NCI-H2171 (cell line): ENCODE data around the gene HPCAL1.

Source experiments
- DNase-seq: peaks from one replicate; lab custom pipeline; 2025; lab: John Stamatoyannopoulos, UW

The HPCAL1 gene

GRCh38 chr2:10425699-10426098 lies 123.0 kb downstream of the HPCAL1 start:
- DNase-seq, result no peak

GRCh38 chr2:10426726-10427617 lies 124.3 kb downstream of the HPCAL1 start:
- DNase-seq, result no peak

- no peak for DNase-seq
These were observed 124.9 kb downstream of the HPCAL1 start for GRCh38 chr2:10427618-10427949.

- no peak for DNase-seq
These were observed 125.7 kb downstream of the HPCAL1 start for GRCh38 chr2:10428355-10428754.

- DNase-seq, result no peak
These were observed 126.2 kb downstream of the HPCAL1 start for GRCh38 chr2:10428924-10429323.

GRCh38 chr2:10430886-10431622 lies 128.3 kb downstream of the HPCAL1 start:
- no peak for DNase-seq

- DNase-seq, result no peak
These were observed 129.1 kb downstream of the HPCAL1 start for GRCh38 chr2:10431797-10432196.

- DNase-seq, result no peak
These were observed 129.8 kb downstream of the HPCAL1 start for GRCh38 chr2:10432311-10433181.

GRCh38 chr2:10433264-10433946 lies 130.7 kb downstream of the HPCAL1 start:
- no peak for DNase-seq

GRCh38 chr2:10433947-10434885 lies 131.5 kb downstream of the HPCAL1 start:
- no peak for DNase-seq

GRCh38 chr2:10434886-10435819 lies 132.4 kb downstream of the HPCAL1 start:
- DNase-seq, result peak; percentile 80

GRCh38 chr2:10435820-10436204 lies 133.1 kb downstream of the HPCAL1 start:
- no peak for DNase-seq

GRCh38 chr2:10436583-10437110 lies 133.9 kb downstream of the HPCAL1 start:
- DNase-seq, result no peak

GRCh38 chr2:10437806-10438205 lies 135.1 kb downstream of the HPCAL1 start:
- DNase-seq, result no peak

- no peak for DNase-seq
These were observed 136.0 kb downstream of the HPCAL1 start for GRCh38 chr2:10438688-10439087.

GRCh38 chr2:10439185-10439879 lies 136.6 kb downstream of the HPCAL1 start:
- DNase-seq, result no peak

- no peak for DNase-seq
These were observed 137.3 kb downstream of the HPCAL1 start for GRCh38 chr2:10439971-10440370.

- no peak for DNase-seq
These were observed 138.0 kb downstream of the HPCAL1 start for GRCh38 chr2:10440736-10441135.

- DNase-seq, result no peak
These were observed 139.2 kb downstream of the HPCAL1 start for GRCh38 chr2:10441948-10442347.
